GM18505 (cell line): ENCODE results near the gene SPATA17.

ENCODE experiments used
- ATAC-seq: cut with Tn5 transposase; IDR thresholded peaks from one replicate; pipeline ENCODE4 v1.9.1; 2021; ENCODE audit not compliant: unreplicated experiment
- POLR2A ChIP-seq: IDR thresholded peaks from 4 replicates; pipeline ENCODE4 v1.6.1; 2011; ENCODE audit warnings: borderline replicate concordance; ENCODE audit not compliant: insufficient read depth, insufficient read length; ENCODE audit errors: extremely low read depth

SPATA17 gene

GRCh38 chr1:217889401-217889800 lies 258.3 kb downstream of the SPATA17 start:
- no peak for ATAC-seq
- no peak for TF ChIP-seq POLR2A

- no peak for ATAC-seq
- TF ChIP-seq POLR2A: no peak
Measured at GRCh38 chr1:217891966-217892365, 260.8 kb downstream of the SPATA17 start.

DNA sequence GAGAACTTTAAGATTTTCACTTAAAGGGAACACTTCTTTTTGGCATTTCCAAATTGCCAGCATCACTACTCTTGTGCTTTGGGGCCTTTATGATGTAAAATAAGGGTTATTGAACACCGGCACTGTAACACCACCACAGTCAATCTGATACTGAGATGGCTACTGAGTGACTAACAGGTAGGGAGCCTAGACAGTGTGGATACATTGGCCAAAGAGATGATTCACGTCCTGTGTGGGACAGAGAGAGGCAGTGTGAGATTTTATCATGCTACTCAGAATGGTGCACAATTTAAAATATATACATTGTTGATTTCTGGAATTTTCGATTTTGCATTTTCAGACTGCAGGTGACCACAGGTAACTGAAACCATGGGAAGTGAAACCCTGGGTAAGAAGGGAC lies 261.6 kb downstream of the SPATA17 start:
- TF ChIP-seq POLR2A: no peak
- ATAC-seq: no peak

- no peak for TF ChIP-seq POLR2A
- ATAC-seq: no peak
Measured at GRCh38 chr1:217895841-217896240, 264.7 kb downstream of the SPATA17 start.

- ATAC-seq: no peak
- TF ChIP-seq POLR2A: no peak
Measured at GRCh38 chr1:217896490-217896889, 265.3 kb downstream of the SPATA17 start.

DNA sequence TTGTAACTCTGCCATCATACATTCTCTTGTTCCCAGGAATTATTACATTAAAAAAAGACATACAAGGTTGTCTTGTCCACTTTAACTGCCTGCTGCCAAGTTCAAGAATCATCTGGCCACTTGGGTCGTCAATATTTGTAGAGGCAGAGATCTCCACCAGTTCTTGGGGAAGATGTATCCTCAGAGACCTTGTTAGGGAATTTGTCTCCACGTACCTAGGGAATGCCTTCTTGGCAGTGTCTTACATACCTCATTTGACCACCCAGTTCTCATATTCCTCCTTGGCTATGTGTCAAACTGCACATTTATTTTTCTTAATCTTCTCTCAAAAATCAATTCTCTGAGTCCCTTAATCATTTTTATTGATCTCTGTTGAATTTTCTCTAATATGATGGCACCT lies 266.0 kb downstream of the SPATA17 start:
- ATAC-seq: no peak
- TF ChIP-seq POLR2A: no peak

GRCh38 chr1:217899614-217900013 lies 268.5 kb downstream of the SPATA17 start:
- ATAC-seq: no peak
- no peak for TF ChIP-seq POLR2A

GRCh38 chr1:217907504-217907903 lies 276.4 kb downstream of the SPATA17 start:
- ATAC-seq: no peak

DNA sequence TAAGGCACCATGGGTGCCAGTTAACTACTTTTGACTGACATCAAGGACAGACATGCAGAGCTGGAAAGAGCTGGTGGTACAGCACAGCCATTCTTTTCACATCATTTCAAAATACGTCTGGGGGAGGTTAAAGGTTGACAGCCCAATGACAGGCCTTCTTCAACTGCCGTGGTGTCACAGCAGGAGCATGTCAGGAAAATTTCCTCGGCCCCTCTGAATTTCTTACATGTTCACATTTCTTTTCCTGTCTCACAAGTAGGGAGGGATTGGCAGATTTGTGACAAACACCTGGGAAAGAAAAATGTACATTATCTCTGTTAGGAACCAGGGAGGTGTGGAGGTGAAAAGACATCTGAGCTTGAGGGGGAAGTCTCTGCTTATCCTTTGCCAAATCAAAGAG lies 279.1 kb downstream of the SPATA17 start:
- ATAC-seq: no peak
- no peak for TF ChIP-seq POLR2A

More at GRCh38 chr1:217907504-217907903, 276.4 kb downstream of the SPATA17 start:
- TF ChIP-seq POLR2A: no peak

- TF ChIP-seq POLR2A: no peak
- ATAC-seq: no peak
Measured at GRCh38 chr1:217910791-217911320, 279.7 kb downstream of the SPATA17 start.

DNA sequence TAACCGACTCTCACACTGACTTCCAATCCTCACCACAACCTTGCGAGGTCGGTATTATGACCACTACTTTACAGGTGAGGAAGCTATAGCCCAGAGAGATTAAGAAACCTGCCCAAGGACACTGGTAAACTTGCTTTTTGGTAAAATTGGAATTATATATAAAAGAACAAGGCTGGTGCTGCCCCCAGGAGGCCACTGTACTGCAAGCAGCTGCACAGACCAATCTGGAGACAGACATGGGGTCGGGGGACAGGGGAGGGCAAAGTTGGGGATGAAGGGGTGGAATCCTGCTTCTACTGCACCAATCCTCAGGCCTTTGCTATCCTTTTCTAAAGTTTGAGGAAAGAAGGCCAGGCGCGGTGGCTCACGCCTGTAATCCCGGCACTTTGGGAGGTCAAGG lies 280.8 kb downstream of the SPATA17 start:
- ATAC-seq: no peak
- no peak for TF ChIP-seq POLR2A

DNA sequence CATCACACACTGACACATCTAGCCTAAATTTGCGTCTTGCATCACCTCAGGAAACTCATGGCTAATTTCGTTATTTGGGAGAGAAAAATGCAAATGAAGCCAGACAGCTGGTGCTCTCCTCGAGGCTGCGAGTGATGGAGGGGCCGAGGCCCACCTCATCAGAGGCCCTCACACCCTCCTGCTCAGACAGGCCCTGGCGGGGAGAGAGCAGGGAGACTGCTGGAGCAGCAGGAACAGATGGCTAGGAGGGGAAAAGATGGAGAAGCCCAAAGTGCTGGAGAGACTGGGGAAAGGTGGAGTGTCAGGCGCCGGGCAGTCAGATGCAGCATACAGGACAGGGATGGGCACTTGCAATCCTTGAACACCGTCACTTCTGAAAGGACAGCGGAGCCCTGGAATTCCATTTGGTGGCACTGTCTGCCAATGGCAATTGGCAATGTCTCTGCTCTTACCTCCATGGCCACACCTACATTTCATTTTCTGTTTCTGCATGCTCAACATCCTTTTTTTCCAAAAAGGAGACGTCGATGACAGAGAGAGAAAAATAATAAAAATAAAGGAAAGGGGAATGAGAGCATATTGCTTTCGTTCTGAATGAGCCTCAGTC lies 286.2 kb downstream of the SPATA17 start:
- no peak for TF ChIP-seq POLR2A
- no peak for ATAC-seq

GRCh38 chr1:217919683-217920388 lies 288.7 kb downstream of the SPATA17 start:
- no peak for TF ChIP-seq POLR2A
- no peak for ATAC-seq
